Osteoblast (primary cell): ENCODE results near the gene GDNF. TPM values are rescaled to one million over a fixed set of nuclear protein-coding genes. Genes with fewer than 3 reads are reported as not detected.
A peak's percentile ranks its signal among the peaks of the same experiment; 100 is the strongest.

Experiments
- DNase-seq: peaks from one replicate; pipeline ENCODE4 v3.0.0; 2011; ENCODE audit warnings: low spot score, mixed read lengths; ENCODE audit not compliant: insufficient read length; ENCODE audit errors: missing footprints
- H2AFZ ChIP-seq: 2 replicates; pipeline ENCODE4 v1.6.0; 2011; ENCODE audit warnings: mild to moderate bottlenecking, low read length
- H3K27ac ChIP-seq: 2 replicates; pipeline ENCODE4 v1.5.1; 2011; ENCODE audit warnings: mild to moderate bottlenecking, low read depth, low read length, moderate library complexity
- H3K27me3 ChIP-seq: 2 replicates; pipeline ENCODE4 v1.6.0; 2012; ENCODE audit warnings: mild to moderate bottlenecking, control low read depth, inconsistent platforms, low read length, moderate library complexity; ENCODE audit not compliant: insufficient read depth
- H3K36me3 ChIP-seq: 2 replicates; pipeline ENCODE4 v1.5.1; 2011; ENCODE audit warnings: mild to moderate bottlenecking, low read length, control low read depth, moderate library complexity; ENCODE audit not compliant: insufficient read depth
- H3K4me1 ChIP-seq: 2 replicates; pipeline ENCODE4 v1.5.1; 2011; ENCODE audit warnings: mild to moderate bottlenecking, low read length, control low read depth, moderate library complexity; ENCODE audit not compliant: insufficient read depth
- H3K4me2 ChIP-seq: 2 replicates; pipeline ENCODE4 v1.6.0; 2011; ENCODE audit warnings: mild to moderate bottlenecking, low read length; ENCODE audit not compliant: insufficient read depth
- H3K4me3 ChIP-seq: fragments of 200-600 bp; sonication (generic); 3 replicates; pipeline ENCODE4 v1.5.1; 2012; ENCODE audit warnings: mild to moderate bottlenecking, low read length, inconsistent platforms; ENCODE audit not compliant: insufficient read depth
- H3K79me2 ChIP-seq: 2 replicates; pipeline ENCODE4 v1.6.0; 2012; ENCODE audit warnings: mild to moderate bottlenecking, low read length, control low read depth, inconsistent platforms; ENCODE audit not compliant: insufficient read depth
- H3K9me3 ChIP-seq: 2 replicates; pipeline ENCODE4 v1.5.1; 2011; ENCODE audit warnings: low read depth, low read length, control low read depth
- H4K20me1 ChIP-seq: 2 replicates; pipeline ENCODE4 v1.6.0; 2012; ENCODE audit warnings: mild to moderate bottlenecking, low read length, control low read depth; ENCODE audit not compliant: insufficient read depth
- total RNA-seq: library from RNA; depleted of rRNA; stranded (reverse); fragments of >200 nt; gene quantifications from 2 replicates; pipeline ENCODE4 v1.2.3, GENCODE V29; 2012
- TF ChIP-seq, protein P1 (sequence below): IDR thresholded peaks from 2 replicates; pipeline ENCODE4 v1.5.1; 2011; ENCODE audit warnings: mild to moderate bottlenecking, low read depth, low read length, moderate library complexity; ENCODE audit errors: extremely low read depth

Gene GDNF
- total RNA-seq, 1 donor = 6.2 TPM

GRCh38 chr5:37860206-37860605 lies 20.4 kb upstream of the GDNF start:
- no peaks in the 10 kb centered on the region for H3K9me3 ChIP-seq
- H4K20me1 ChIP-seq = no peaks in the 10 kb centered on the region
- H3K4me3 ChIP-seq = no peak overlapping the region
- no peaks in the 10 kb centered on the region for H3K4me1 ChIP-seq
- peak; percentile 13 for DNase-seq
- H3K36me3 ChIP-seq = no peaks in the 10 kb centered on the region
- H3K27ac ChIP-seq = no peak overlapping the region
- no peaks in the 10 kb centered on the region for H3K79me2 ChIP-seq
- peaks cover 27% of the 10 kb centered on the region for H3K27me3 ChIP-seq
- no peak overlapping the region for H3K4me2 ChIP-seq
- TF ChIP-seq, protein P1, sequence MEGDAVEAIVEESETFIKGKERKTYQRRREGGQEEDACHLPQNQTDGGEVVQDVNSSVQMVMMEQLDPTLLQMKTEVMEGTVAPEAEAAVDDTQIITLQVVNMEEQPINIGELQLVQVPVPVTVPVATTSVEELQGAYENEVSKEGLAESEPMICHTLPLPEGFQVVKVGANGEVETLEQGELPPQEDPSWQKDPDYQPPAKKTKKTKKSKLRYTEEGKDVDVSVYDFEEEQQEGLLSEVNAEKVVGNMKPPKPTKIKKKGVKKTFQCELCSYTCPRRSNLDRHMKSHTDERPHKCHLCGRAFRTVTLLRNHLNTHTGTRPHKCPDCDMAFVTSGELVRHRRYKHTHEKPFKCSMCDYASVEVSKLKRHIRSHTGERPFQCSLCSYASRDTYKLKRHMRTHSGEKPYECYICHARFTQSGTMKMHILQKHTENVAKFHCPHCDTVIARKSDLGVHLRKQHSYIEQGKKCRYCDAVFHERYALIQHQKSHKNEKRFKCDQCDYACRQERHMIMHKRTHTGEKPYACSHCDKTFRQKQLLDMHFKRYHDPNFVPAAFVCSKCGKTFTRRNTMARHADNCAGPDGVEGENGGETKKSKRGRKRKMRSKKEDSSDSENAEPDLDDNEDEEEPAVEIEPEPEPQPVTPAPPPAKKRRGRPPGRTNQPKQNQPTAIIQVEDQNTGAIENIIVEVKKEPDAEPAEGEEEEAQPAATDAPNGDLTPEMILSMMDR = no peak
- H2AFZ ChIP-seq = no peak overlapping the region

DNA sequence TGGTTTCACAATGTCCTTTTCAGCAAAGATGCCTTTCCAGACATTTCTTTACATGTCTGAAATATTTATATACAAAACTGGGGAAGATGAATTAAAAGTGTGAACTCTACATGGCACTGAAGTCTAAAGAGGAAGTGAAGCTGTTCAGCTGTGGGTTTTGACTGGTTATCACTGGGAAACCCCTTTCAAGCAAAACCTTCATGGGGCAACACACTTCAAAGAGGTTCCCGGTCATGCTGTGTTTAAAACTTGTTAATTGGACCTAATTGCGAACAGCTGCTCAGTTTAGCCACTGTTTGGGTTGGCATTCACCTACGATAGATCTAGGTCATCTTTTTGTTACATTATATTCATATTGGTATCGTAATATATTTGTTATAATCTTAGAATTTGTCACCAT lies 20.0 kb upstream of the GDNF start:
- Histone ChIP-seq H3K36me3 (no peaks in the 10 kb centered on the region), H3K4me3 (no peak overlapping the region), H3K27ac (no peak overlapping the region), H3K4me2 (no peak overlapping the region), H2AFZ (no peak overlapping the region), H3K79me2 (no peaks in the 10 kb centered on the region), H3K27me3 (peaks cover 30% of the 10 kb centered on the region), H3K9me3 (no peaks in the 10 kb centered on the region), H3K4me1 (no peaks in the 10 kb centered on the region), H4K20me1 (no peaks in the 10 kb centered on the region)
- no peak for DNase-seq
- TF ChIP-seq, protein P1 = no peak

DNA sequence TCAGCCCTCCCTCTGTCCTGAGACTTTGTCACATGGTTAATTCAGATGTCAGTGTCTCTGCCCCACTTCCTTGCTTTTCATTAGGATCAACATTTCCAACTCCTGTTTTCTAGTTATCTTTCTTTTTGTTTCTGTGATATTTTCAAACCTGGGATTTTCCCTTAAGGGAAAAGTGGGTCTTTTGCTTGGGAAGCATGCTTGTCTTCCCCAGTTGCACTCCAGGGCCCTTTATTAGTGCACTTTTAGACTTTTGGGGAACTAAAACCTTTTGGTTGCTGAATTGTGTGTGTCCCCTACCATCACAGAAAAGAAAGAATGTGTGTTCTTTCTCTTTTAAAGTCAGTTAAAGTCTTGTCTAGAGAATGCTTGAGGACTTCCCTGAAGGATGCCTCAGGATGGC lies 18.4 kb upstream of the GDNF start:
- no peaks in the 10 kb centered on the region for H4K20me1 ChIP-seq
- no peaks in the 10 kb centered on the region for H3K79me2 ChIP-seq
- H3K27ac ChIP-seq = no peak overlapping the region
- no peak overlapping the region for H3K4me3 ChIP-seq
- no peaks in the 10 kb centered on the region for H3K4me1 ChIP-seq
- DNase-seq = no peak
- no peaks in the 10 kb centered on the region for H3K9me3 ChIP-seq
- no peaks in the 10 kb centered on the region for H3K36me3 ChIP-seq
- TF ChIP-seq, protein P1 = no peak
- H3K27me3 ChIP-seq = peaks cover 30% of the 10 kb centered on the region
- no peak overlapping the region for H2AFZ ChIP-seq
- no peak overlapping the region for H3K4me2 ChIP-seq

DNA sequence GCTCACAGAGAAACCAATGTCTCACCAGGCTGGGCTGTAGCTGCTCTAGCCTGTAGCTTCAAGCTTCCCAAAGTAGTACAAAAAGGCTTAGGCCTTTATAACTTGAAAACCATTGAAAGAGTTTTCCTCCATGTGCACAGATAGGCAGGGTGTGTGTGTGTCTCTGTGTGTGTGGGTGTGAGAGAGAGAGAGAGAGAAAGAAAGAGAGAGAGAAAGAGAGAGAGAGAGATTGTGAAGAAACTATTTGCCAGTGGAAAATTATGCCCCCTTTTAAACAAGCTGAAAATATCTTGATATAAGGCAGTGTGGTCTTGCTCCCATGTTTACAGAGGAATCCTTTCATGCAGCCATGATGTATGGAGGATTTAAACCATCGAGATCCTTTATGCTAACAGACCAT lies 17.9 kb upstream of the GDNF start:
- no peak overlapping the region for H3K4me3 ChIP-seq
- H3K4me1 ChIP-seq = no peaks in the 10 kb centered on the region
- H3K27ac ChIP-seq = no peak overlapping the region
- no peak for DNase-seq
- H4K20me1 ChIP-seq = no peaks in the 10 kb centered on the region
- no peak overlapping the region for H3K4me2 ChIP-seq
- H3K36me3 ChIP-seq = no peaks in the 10 kb centered on the region
- H3K79me2 ChIP-seq = no peaks in the 10 kb centered on the region
- H3K9me3 ChIP-seq = no peaks in the 10 kb centered on the region
- H3K27me3 ChIP-seq = peaks cover 30% of the 10 kb centered on the region
- no peak overlapping the region for H2AFZ ChIP-seq
- TF ChIP-seq, protein P1 = no peak
